OCI-LY3 (cell line): Measurements from ENCODE around the gene EOGT.

Experiments
- CTCF ChIP-seq: fragments of 200-600, 300-600 bp; sonication (generic); IDR thresholded peaks from 2 replicates; pipeline ENCODE4 v1.5.1; 2014; ENCODE audit warnings: antibody characterized with exemption, low read length, low read depth
- EZH2phosphoT487 ChIP-seq: fragments of 200-600 bp; shearing (Covaris generic); IDR thresholded peaks from 2 replicates; pipeline ENCODE4 v1.6.1; 2018; ENCODE audit warnings: antibody characterized with exemption, mixed run types, low read depth

- TF ChIP-seq CTCF (no peak), EZH2phosphoT487 (no peak)
Observed at GRCh38 chr3:68999605-69000004, 13.9 kb downstream of the EOGT start.
